ENCODE results near the gene MPRIP. TPM values are rescaled to one million over a fixed set of nuclear protein-coding genes. Genes with fewer than 3 reads are reported as not detected.

Gene MPRIP
- total RNA-seq, 1 donor from 2014 or later, result 105 TPM

GRCh38 chr17:17109256-17109655 is 67.0 kb downstream of the MPRIP start:
- peak; percentile 12 for DNase-seq

GRCh38 chr17:17109907-17110306 is 67.7 kb downstream of the MPRIP start:
- no peak for DNase-seq

DNA sequence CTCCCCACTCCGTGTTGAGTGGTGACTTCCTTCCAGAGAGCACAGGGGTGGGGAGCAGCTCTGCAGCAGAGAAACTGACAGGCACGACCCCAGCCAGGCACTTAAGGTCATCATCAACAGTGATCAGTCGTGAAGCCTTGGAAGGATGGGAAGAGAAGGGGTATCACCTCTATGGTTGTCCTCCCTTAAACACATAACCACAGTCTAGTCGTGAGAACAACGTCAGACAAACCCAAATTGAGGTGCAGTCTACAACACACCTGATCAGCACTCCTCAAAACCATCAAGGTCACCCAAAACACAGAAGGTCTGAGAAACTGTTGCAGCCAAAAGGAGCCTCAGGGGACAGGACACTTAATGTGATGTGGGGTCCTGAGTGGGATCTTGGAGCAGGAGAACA is 68.3 kb downstream of the MPRIP start:
- no peak for DNase-seq

DNA sequence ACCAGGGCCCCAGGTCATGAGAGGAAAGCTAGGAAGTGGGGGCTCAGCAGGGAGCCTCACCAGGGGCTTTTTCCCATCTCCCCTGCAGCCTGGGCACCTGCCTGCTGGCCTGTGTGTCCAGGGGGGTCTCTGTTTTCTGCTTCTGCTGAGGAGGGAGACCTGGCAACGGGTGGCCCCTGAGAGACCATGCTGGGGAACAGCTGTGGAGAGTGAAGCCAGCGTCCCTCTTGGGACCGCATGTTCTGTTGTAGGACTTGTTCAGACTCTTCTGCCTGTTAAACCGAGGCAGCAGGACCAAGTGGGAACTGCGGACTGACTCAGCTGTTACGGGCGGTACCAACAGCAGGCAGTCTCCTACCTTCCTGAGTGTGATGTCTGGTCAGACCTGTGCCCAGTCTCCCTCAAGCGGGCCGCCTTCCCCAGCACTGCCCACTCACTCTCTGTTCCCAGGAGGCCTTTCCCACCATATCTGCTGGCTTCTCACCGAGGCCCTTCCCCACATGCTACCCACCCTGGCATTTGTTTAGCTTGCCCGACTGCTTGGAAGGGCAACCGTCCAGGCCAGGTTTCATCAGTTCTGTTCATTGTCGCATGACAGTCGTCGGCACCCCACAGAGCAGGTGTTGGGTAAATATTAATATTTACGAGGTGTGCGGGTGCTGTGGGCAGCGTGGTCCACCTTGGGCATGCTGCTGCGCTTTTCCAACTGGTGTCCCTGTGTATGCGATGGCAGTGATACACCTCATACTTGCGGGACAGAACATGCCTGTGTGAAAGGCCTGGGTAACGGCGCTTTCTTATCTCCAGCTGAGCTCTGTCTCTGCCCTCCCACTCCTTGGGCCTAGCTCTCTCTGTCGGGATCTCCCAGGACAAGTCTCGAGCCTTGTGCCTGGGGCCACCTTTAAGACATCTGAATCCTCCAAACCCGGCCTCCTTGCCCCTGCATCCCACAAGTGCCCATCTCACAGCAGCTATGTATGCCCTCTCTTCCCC is 69.4 kb downstream of the MPRIP start:
- DNase-seq, result no peak

DNA sequence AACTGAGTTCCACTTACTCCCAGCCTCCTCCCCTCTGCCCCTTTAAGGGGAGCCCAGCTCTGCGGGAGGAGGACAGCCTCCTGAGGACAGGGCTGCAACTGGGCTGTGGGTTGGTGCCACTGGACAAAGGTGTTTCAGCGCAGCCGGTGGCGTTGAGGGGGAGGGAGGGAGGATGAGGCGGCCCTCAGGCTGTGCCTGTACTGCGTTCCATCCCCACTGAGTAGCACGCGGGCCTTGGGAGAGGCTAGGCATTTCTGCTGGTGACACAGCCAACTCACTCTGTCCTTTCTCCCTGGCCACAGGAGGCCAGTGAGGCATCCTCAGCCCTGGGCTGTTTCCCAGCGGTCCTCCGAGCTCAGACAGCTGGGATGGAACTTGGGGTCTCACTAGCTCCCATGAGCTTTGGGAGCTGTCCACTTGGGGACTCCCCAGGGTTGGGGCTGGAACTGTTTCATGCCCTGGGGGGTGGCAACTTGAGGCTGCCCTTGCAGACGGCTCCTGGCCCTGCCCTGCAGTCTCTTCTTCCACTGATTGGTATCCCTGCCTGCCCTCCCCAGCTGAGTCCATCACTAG is 70.5 kb downstream of the MPRIP start:
- no peak for DNase-seq

GRCh38 chr17:17114592-17115225 is 72.5 kb downstream of the MPRIP start:
- peak; percentile 41 for DNase-seq

GRCh38 chr17:17115620-17116019 is 73.4 kb downstream of the MPRIP start:
- no peak for DNase-seq

- no peak for DNase-seq
These were observed 74.1 kb downstream of the MPRIP start for GRCh38 chr17:17116406-17116805.

- no peak for DNase-seq
These were observed 75.7 kb downstream of the MPRIP start for GRCh38 chr17:17117923-17118322.

DNA sequence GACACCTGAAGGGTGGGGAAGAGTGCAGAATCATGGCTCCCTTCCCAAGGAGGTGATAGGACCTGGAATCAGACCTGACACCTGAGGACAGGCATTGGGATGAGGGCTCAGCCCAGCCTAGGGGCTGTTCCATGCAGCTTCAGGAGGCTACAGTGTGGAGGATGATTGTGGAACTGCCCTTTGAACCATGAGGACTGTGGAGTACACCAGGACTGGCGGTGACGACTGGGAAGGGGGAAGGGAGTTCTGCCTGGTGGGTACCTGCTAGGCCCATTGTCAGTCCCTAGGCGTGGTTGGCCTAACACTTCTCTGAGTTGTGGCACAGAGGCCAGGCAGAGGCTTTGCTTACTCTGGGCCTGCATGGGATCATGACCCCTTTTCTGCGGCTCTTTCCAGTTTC is 76.1 kb downstream of the MPRIP start:
- no peak for DNase-seq

- DNase-seq, result no peak
These were observed 76.8 kb downstream of the MPRIP start for GRCh38 chr17:17119106-17119505.

DNA sequence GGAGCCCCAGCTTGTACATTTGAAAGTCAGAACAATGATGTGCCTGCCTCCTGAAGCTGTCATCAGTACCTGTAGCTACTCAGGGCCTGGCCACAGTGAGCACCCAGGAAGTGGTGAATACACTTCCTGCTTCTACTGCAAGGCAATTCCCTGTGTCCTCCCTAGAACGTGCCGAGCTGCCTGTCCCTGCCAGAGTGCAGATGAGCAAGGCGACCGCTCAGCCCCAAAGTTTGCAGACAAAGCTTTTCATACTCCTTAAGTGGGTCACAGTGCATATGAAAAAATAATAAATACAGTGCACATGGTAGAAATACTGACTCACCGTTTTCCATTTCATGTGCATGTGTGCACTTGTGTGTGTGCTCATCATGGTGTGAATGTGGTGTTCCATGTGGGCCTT is 77.3 kb downstream of the MPRIP start:
- DNase-seq, result peak; percentile 37

GRCh38 chr17:17120294-17120693 is 78.0 kb downstream of the MPRIP start:
- no peak for DNase-seq

DNA sequence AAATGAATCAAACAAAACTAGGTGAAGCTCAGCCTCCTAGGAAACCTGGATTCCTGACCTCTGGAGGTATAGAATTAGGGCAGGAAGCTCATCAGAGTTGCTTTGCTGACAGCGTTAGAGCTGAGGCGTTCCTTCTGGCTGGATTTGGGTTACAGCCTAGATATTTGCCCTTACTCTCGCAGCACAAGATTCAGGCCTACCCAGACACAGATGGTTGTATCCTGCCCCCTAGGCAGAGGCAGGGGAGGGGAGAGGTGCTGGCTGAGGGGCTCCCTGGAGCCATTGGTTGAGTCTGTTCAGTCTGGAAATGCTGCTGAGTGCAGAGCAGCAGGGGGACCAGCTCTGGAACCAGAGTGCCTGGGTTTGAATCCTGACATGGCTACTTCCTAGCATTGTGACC is 78.4 kb downstream of the MPRIP start:
- DNase-seq, result peak; percentile 12

DNA sequence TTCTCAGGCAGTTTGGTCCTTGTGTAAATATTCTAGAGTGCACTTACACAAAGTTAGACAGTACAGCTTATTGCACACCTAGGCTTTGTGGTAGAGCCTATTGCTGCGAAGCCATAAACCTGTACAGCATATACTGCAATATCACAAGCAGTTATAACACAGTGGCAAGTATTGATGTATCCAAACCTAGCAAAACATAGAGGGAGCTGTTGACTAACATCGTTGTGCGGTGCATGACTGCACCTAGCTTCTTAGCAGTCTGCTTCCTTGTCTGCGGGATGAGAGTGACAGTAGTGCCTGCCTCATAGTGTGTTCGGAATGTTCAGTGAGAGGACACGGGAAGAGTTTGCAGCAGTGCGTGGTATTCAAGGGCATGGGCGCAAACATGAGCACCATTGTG is 78.9 kb downstream of the MPRIP start:
- peak; percentile 13 for DNase-seq

GRCh38 chr17:17122781-17123483 is 80.7 kb downstream of the MPRIP start:
- no peak for DNase-seq

DNA sequence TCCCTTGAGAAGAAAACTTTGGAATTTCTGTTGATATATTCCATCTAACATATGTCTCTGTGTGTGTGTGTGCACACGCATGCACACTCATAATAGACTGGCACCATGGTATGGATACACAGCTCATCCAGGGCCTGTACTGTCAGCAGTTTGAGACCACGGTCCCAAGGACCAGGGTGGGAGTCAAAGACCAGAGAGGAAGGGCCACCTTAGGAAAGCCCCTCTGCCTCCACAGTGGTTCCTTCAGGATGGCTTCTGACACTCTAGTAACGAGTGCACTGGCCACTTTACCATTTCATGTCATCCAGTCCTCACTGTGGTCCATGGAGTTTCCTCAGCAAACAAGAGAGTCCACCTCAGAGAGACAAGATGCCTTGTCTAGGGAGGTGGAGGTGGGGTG is 82.1 kb downstream of the MPRIP start:
- no peak for DNase-seq

- DNase-seq, result no peak
These were observed 83.2 kb downstream of the MPRIP start for GRCh38 chr17:17125136-17126084.

- DNase-seq, result no peak
These were observed 84.2 kb downstream of the MPRIP start for GRCh38 chr17:17126131-17127110.

DNA sequence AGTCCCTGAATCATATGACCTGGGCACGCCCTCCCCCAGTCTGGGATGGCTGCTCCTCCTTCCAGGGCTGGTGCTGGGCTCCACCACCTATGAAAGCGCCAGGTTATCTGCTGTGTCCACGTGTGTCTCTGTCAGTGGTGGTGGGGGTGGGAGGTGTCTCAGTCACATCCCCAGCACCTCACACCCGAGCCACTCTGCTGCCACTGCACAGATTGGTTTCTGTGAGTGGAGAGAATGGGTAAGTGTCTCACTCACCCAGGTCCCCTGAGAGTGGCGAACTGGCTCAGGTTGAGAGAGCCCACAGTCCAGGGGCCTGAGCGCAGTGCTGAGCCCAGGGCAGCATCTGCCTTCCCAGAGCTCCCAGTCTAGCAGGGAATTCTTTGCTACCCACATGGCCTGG is 84.9 kb downstream of the MPRIP start:
- DNase-seq, result no peak
